GM18502 (cell line): ENCODE results near the gene RNF144A.

Experiments
- ATAC-seq: cut with Tn5 transposase; IDR thresholded peaks from one replicate; pipeline ENCODE4 v1.9.1; 2021; ENCODE audit warnings: mild to moderate bottlenecking; ENCODE audit not compliant: unreplicated experiment, poor library complexity

RNF144A gene

DNA sequence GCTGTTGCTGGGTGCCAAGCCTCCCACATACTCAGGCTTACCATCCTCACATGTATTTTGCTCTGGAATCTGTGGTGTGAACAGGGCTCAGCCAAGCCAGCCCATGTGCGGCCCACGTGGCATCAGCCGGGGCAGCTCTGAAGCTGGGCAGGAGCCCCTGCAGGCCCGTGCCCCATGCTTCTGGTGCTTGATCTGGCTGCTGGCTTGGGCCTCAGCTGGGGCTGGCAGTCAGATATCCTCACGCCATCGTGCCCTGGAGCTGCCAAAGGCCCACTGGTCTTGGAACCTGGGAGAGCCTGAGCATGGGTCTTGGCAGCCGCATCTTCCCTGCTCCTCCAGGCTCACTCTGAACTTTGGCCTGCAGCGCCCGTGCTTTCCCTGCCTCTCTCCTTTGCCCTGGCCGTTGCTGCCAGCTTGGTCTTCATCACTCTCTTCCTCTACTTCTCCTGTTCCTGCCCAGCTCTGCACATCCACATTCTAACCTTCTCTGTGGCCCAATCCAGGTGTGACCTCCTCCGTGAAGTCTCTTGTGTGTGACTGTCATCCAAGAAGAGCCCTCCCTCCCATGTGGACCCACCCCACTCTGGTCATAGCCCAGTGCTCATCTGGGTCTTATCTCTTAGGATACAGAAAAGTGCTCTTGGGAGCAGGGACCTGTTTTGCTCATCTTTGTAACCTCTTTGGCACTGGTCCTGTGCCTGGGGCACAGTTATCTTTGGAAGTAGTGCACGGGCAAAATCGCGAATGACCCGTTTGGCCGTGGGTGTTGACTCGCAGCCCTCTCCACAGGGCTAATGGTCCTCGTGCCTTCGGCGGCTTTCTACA is 116.1 kb downstream of the RNF144A start:
- no peak for ATAC-seq

DNA sequence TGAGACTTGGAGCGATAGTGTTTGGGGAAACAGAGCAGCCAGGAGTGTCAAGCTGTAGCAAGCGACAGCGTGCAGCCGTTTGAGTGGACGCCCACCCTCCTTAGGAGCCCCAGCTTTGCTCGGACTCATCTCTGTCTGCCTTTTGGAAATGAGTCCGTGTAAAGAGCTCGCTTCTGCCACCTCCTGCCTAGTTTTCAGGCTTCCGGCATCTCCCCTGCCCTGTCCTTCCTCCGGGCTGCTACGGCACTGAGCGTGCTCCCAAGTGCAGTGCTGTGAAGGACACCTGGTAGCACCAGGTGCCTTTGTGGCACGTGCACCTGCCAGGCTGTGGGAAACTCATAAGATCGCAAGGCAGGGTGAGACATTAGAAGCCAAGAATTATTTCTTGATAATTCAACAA is 117.1 kb downstream of the RNF144A start:
- ATAC-seq, result no peak

DNA sequence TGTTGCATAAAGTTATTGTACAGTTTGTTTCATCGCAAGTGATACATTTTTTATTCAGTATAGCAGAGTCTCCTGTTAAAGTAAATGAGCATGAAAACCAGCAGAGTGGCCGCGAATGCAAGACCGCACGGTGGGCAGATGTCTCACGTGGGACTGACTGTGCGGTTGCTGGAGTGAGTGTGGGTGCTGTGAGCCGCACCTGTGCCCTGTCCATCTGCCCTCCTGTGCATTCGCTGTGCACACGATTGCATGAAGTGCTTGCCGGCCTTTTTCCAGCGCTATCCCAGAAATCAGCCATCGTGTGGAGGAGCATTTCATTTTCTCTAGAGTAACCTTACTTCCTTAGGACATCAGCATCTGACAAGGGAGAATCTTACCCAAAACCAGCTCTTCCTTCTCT is 118.7 kb downstream of the RNF144A start:
- ATAC-seq, result no peak

GRCh38 chr2:7037340-7038333 is 120.4 kb downstream of the RNF144A start:
- peak; percentile 97 for ATAC-seq

DNA sequence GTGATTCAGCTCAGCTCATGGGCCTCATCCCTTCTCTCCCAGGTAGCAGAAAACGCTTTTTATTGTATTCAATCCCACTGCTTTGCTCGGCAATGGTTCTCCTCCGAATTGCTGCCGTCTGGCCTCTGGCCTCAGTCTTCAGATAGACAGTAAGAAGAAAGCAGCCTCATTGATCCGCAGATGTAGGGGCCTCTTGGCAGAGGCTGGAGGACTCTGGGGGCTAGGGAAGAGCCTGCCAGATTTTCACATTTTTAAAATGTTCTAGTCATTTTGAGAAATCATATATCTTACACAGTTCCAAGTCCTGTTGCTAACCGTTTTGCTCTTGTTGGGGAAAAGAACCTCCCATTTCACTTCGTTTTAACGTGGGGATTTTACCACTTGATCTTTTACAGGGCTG is 123.3 kb downstream of the RNF144A start:
- no peak for ATAC-seq

GRCh38 chr2:7041421-7041820 is 124.2 kb downstream of the RNF144A start:
- ATAC-seq, result no peak

- no peak for ATAC-seq
Measured at GRCh38 chr2:7043690-7044089, 126.5 kb downstream of the RNF144A start.

DNA sequence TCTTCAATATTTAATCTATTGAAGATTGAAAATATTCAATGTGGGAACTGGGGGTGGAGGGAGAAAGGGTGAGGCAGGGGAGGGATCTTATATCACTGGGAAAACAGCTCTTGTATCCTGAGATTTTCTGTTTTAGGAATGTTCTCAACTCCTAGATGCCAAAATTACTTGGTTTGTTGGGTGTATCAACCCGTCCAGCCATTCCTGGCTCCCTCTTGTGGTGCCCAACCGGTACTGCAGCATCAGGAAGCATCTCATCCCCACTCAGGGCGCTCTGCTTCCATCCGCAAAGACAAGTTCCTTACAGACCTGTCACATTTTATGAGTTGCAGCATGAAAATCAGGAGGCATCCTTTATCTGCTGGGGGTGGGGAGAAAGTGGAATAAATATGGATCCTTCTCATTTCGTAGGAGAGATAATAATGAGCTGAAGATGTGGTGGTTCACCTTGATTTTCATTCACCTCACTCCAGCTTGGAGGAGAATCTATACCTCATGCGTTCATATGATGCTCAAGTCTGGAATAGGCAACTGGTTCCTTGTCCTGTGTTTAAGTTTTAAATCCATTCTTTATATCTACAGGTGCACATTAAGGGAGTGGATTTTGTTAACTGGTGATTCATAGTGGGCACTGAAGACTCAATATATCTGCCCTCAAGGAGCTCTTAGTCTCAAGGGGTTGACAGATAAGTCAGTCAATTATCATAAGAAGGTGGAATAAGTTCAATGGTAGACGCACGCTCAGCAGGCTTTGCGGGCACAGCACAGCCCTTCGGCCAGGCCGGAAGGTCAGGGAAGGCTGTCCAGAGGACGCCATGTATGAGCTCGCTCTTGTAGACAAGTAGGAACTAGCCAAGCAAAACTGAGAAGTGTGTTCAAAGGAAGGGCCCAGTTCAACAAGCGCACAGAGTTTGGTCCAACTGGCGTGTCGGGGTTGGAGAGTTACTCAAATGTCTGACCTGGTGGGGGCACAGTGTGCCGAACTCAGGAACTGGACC is 127.3 kb downstream of the RNF144A start:
- ATAC-seq, result peak; percentile 90

- no peak for ATAC-seq
Measured at GRCh38 chr2:7045601-7046590, 128.7 kb downstream of the RNF144A start.

DNA sequence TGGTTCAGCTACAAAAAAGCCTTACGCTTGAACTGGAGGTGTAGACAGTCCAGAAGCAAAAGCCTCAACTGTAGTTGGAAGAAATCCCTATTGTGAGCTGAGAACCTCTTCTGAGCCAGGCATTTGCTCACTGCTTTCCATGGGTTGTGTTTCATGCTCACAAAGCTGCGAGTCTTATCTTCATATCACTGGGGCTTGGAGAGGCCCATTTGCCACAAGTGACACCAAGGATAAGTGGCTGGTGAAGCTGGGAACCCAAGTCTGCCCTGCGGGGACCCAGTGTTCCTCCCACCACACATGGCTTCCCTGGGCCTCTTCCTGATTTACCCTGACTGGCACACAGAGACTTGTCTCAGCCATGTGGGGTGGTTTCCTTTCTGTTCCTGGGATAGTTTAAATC is 130.4 kb downstream of the RNF144A start:
- ATAC-seq, result no peak

DNA sequence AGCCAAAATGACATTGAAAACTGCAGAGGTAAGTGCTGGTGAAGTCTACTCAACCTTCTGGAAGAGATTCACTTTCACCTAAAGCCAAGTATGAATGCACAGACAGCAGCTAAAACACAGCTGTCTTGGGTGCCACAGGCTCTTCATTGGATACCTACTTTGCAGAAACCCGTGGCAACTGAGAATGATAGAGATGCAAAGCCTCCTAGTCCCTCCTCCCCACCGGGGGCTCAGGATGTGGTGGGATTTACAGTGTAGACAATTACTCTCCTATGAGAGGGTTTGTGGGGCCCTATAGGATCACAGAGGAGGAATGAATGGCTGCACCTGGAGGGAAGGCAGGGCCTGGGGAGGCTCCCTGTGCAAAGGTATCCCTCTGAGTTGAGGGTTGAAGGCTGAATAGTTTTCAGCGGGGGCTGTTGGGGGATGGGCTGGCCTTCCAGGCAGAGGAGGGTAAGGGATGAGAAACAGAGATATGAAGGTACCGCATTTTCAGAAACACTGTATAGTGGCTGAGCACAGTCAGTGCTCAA is 131.6 kb downstream of the RNF144A start:
- ATAC-seq, result no peak

- ATAC-seq, result peak; percentile 85
Measured at GRCh38 chr2:7052404-7052803, 135.2 kb downstream of the RNF144A start.

DNA sequence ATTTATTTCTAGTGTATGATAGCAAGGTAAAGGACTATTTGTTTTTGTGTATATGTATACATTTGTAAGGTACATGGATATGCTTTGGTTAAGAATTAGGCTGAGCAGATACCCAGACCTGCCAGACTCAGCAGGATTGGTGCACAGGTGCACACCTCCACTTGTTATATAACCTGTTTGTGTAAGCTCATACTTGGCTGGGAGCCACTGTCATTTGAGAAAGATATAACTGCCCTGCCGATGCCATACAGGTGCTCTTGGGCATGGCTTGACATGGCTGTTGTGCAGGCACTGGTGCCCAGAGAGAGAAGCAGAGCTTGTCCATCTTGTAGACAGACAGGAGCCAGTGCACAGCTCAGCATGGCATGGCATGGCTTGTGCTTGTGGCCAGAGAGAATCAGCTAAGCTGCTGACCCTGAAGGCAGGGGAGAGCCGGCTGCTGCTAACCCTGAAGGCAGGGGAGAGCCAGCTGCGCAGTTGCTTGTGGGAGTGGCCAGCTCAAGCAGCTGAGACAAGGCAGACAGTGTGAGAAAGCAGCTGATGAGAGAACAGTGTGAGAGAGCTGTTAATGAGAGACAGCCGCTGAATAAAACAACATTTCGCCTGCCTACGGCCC is 136.5 kb downstream of the RNF144A start:
- ATAC-seq, result no peak

GRCh38 chr2:7057865-7058400 is 140.7 kb downstream of the RNF144A start:
- ATAC-seq, result peak; percentile 62

DNA sequence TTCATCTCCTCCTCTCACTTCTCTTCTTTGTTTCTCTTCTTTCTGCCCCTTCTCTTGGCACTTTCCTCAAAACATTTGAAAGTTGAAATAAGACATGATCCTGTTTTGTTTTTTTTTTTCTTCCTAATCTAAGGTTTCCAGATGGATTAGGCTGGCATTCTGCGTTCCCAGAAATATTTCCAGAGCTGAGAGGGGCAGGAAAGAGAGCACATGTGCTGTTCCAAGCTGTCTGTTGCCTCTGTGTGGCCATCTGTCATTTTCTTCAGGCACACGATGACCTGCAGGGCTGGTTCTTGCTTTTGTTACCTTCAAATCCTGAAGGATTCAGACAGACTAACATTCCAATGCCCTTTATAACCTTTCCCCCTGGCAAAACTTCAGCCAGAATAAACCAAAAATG is 142.9 kb downstream of the RNF144A start:
- no peak for ATAC-seq

- no peak for ATAC-seq
Measured at GRCh38 chr2:7060631-7061449, 143.6 kb downstream of the RNF144A start.

GRCh38 chr2:7061450-7061789 is 144.2 kb downstream of the RNF144A start:
- no peak for ATAC-seq
